Frontal cortex (tissue), 4 donors: ENCODE measurements around the gene TRIM41. TPM values are rescaled to one million over a fixed set of nuclear protein-coding genes. Genes with fewer than 3 reads are reported as not detected.
"Not testable (repeated sequence)": the region's sequence is repeated elsewhere in the genome, so short reads cannot be mapped to it uniquely, and the experiment has no call there.

ENCODE experiments used
- DNase-seq, 2 donors: peaks; one replicate each; pipeline ENCODE4 v3.0.0; 2012; ENCODE audit warnings: low spot score in 2 of 2
- FAIRE-seq: peaks from 2 replicates; lab custom pipeline; 2012; peaks lifted over from hg19 to GRCh38; lab: Jason Lieb, UNC
- total RNA-seq: library from RNA; depleted of rRNA; stranded (reverse); fragments of >200 nt; gene quantifications from one replicate; pipeline ENCODE4 v1.2.3, GENCODE V29; 2014
- donor health status: control.
- donor health status: control.
- donor health status: control.

Gene TRIM41
- total RNA-seq = 12.2 TPM

- FAIRE-seq (no peak), DNase-seq (peak; percentile 88 to 90)
Measured at GRCh38 chr5:181223058-181223728, at the start of gene TRIM41. TRIM41 (plus strand) TSS chr5:181223281; CDS start chr5:181224000, 719 bp downstream.

DNA sequence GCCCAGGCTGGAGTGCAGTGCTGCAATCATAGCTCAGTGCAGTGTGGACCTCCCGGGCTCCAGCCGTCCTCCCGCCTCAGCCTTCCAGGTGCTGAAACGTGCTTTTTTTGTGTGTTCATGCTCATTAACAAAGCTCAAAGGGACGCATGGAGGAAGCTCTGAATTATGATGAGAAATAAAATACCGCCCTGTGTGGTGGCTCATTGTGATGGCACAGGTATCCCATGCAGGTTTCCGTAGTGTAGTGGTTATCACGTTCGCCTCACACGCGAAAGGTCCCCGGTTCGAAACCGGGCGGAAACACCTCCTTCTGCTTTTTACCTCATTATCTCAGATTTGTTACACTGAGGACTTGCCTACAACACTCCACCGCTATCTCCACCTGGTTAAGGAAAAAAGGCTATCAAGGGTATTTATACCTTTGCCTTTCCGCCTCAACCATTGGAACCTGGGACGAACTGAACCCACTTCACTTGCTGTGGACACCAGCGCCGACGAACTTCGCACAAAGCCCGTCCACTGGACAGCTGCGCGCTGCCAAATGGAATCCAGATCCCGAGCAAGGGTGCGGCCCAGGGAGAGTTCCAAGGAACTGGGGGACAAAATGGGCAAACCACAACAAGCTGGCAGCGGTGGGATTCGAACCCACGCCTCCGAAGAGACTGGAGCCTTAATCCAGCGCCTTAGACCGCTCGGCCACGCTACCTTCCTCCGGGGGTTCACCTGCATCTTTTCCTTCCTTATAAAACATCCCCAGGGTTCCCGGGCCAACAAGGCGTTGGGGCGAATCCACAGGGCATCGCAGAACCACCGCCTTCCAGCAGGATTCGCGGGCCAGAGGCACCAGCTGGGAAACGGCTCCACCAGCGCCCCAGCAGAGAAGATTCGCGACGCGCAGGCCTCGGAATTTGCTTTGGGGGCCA lies 49.4 kb upstream of the TRIM41 start:
- DNase-seq (no peak), FAIRE-seq (no peak)

- DNase-seq (no peak), FAIRE-seq (no peak)
Measured at GRCh38 chr5:181176254-181176952, 46.7 kb upstream of the TRIM41 start.

DNA sequence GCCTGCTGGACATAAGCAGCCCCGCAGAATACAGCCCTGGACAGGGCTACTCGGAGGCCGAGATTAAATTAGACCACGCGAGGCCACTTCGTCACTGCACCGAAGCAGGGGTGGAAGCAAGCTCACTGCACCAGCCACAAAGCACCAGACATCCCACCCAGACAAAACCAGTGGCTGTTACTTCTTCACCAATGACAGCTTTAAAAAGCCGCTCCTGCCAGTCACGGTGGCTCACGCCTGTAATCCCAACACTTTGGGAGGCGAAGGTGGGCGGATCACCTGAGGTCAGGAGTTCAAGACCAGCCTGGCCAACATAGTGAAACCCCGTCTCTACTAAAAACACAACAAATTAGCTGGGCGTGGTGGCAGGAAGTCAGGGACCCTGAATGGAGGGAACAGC lies 45.5 kb upstream of the TRIM41 start:
- DNase-seq, FAIRE-seq: not testable (repeated sequence)

GRCh38 chr5:181181650-181182565 lies 41.2 kb upstream of the TRIM41 start:
- no peak for FAIRE-seq
- DNase-seq = no peak

- DNase-seq (no peak), FAIRE-seq (no peak)
Measured at GRCh38 chr5:181182651-181183050, 40.4 kb upstream of the TRIM41 start.

GRCh38 chr5:181184845-181185216 lies 38.2 kb upstream of the TRIM41 start:
- no peak for FAIRE-seq
- DNase-seq = no peak

GRCh38 chr5:181185560-181185959 lies 37.5 kb upstream of the TRIM41 start:
- DNase-seq (peak in 1 of 2 donors; percentile 5), FAIRE-seq (no peak)

GRCh38 chr5:181186022-181186421 lies 37.1 kb upstream of the TRIM41 start:
- DNase-seq (peak in 1 of 2 donors; percentile 6), FAIRE-seq (no peak)

GRCh38 chr5:181186986-181187499 lies 36.0 kb upstream of the TRIM41 start:
- FAIRE-seq = no peak
- DNase-seq = no peak

- FAIRE-seq = no peak
- DNase-seq = no peak
Measured at GRCh38 chr5:181187500-181188213, 35.4 kb upstream of the TRIM41 start.

DNA sequence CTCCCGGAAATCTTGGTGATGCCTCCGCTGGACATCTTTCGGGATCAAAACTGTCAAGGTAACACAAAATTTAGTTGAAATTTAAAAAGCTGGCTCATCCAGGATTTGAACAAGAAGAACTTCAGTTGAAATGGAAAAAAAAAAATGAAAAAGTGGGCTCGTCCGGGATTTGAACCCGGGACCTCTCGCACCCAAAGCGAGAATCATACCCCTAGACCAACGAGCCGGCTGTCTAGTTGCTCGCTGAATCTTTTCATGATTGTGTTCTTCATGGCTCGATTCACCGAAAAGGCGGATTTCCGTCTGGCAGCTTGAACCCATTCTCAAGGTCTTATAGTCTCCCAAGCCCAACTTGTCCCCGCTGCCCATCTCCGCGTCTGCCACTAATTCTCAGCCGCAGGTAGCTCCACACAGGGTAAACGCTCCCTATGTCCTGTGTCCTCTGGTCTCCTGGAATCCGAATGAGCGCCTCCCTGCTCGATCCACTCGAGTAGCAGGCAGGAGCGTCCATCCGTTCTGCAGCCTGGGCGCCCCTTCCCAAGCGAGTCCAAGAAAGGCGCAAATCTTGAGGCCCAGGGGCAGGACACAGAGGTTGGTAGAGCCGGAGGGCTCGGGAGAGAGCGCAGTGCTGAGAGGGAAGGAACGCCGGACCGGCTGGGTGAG lies 34.2 kb upstream of the TRIM41 start:
- FAIRE-seq = no peak

DNA sequence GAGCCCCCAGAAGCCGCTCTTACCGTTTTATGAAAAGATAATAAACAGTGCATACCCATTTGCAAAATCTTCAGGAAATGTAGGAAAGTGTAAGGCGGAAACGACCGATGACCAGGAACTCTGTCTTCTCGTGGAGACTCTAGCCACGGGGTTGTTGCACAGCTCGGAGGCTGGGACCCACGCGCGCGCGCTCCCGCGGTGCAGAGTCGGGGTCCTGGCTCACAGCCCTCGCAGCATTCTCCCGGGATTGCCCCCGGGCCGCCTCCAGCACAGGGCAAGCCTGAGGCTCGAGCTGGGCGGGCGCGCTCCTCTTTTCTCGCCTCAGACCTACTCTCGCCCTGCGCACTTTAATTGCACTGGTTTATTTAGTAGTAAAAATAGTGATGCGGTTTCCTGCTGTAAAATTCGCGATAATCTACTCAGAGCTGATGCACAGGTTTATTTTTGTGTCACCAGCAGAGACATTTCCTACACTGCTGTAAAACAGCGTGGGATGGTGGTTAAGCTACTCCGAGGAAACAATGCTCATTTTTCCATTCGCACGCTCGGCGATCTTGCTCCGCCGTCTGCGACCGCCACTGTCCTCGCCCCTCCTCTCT lies 33.6 kb upstream of the TRIM41 start:
- FAIRE-seq (no peak), DNase-seq (no peak)

More for the DNA sequence above, 34.2 kb upstream of the TRIM41 start:
- DNase-seq = no peak

GRCh38 chr5:181189962-181190710 lies 32.9 kb upstream of the TRIM41 start:
- DNase-seq = no peak
- no peak for FAIRE-seq

GRCh38 chr5:181190711-181191525 lies 32.2 kb upstream of the TRIM41 start:
- no peak for FAIRE-seq
- peak in 1 of 2 donors; percentile 45 for DNase-seq
